ENCODE results near the gene FBF1. TPM values are rescaled to one million over a fixed set of nuclear protein-coding genes. Genes with fewer than 3 reads are reported as not detected.

Gene FBF1
- total and polyA plus RNA-seq, 2 of the 8 experiments (the other 6 are each of a cell fraction or from before 2014, with no cell fraction given): 8.1 to 13.1 TPM

DNA sequence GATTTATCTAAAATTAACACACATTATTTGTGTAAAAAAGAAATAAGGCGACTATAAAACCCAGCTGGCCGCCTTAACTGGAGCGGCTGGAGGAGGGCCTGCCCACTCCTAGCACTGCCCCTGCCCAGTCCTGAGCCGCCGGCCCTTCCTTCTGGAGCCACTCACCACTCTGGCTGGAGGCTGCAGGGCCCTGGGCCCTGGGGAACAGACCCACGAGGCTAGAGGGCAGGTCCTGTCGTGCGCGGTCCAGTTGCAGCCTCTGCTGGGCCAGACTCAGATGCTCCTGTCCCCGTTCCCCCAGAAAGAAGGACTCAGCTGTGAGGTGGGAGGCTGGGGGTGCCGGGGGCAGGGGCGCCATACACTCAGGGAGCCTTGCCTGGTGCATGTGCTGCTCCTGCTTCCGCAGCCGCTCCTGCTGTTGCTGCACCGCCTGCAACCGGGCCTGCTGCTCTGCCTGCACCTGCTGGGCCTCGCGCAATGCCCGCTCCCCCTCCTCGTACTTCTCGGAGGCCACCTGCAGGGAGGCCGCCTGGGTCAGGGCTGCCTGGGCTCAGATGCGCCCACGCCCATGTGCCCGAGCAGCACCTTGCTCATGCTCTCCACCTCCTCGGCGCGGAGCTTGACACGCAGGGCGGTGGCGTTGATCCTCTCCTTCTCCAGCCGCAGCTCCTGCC, 27.2 kb downstream of the FBF1 start:
- no peak overlapping the region for H3K4ac ChIP-seq (replicated peaks; ENCODE audit: insufficient read length, low read depth, low read length)
- H2BK5ac ChIP-seq (ENCODE audit: low read depth, low read length): no peak overlapping the region
- no peak overlapping the region for H3K4me2 ChIP-seq (ENCODE audit: insufficient read depth in 1 of 2, low read depth in 2 of 2, low read length in 2 of 2)
- no peaks in the 10 kb centered on the region; a peak in 2 of 7 replicates for H3K4me1 ChIP-seq (replicated peaks in 1 of 4; ENCODE audit: control insufficient read depth in 3 of 4, insufficient read depth in 4 of 4, low read length in 3 of 4)
- H2BK120ac ChIP-seq (replicated peaks; ENCODE audit: low read depth, low read length): no peak overlapping the region
- no peak overlapping the region for H2AK5ac ChIP-seq (ENCODE audit: low read depth, low read length)
- no peak overlapping the region for H3K23ac ChIP-seq (ENCODE audit: insufficient read length)
- H2BK20ac ChIP-seq (ENCODE audit: low read length): no peak overlapping the region
- H3K27me3 ChIP-seq (replicated peaks in 1 of 4; ENCODE audit: control insufficient read depth in 3 of 4, extremely low read depth in 1 of 4, insufficient read depth in 3 of 4, low read length in 3 of 4): no peaks in the 10 kb centered on the region
- no peaks in the 10 kb centered on the region for H3K79me2 ChIP-seq (ENCODE audit: control insufficient read depth in 1 of 2, insufficient read depth in 2 of 2, low read length in 2 of 2)
- no peak overlapping the region for H2AFZ ChIP-seq (ENCODE audit: low read length)
- no peak overlapping the region for H3K4me3 ChIP-seq (ENCODE audit: extremely low read depth in 1 of 4, insufficient read depth in 2 of 4, low read depth in 3 of 4, low read length in 4 of 4)
- no peak overlapping the region for H3K18ac ChIP-seq (ENCODE audit: extremely low read depth, low read length)
- no peak overlapping the region for H2BK12ac ChIP-seq (ENCODE audit: low read depth, low read length)
- no peak overlapping the region for H3K56ac ChIP-seq (replicated peaks; ENCODE audit: insufficient read length, low read depth, low read length)
- H3K23me2 ChIP-seq (ENCODE audit: low read depth, low read length): no peaks in the 10 kb centered on the region
- FAIRE-seq: no peak
- 92% methylated on average over 29 of the region's 32 CpGs; no CpG with 5 or more reads in 1 of the 2 experiments for WGBS, 2 experiments (ENCODE audit: extremely low coverage in 1 of 2, insufficient coverage in 1 of 2, insufficient read length in 1 of 2, insufficient replicate concordance in 2 of 2, low coverage in 1 of 2, low lambda C conversion rate in 2 of 2, missing lambda C conversion rate in 1 of 2)
- no peak overlapping the region for H3K27ac ChIP-seq (ENCODE audit: low read depth, low read length)
- ChIA-PET POLR2A (ENCODE audit: partially characterized antibody) (interaction anchor here (1.6 to 2.9 kb wide), 2 partner anchors 8 to 12 kb away, joined by 5 to 13 read pairs; partner anchors contain the start of gene MRPL38), CTCF (ENCODE audit: partially characterized antibody) (interaction anchor here (1.4 to 51.3 kb wide), 5 partner anchors 8 to 95 kb away, joined by 3 to 885 read pairs (median 9); partner anchors contain the start of genes CDK3 and MRPL38)
- H4K8ac ChIP-seq (ENCODE audit: extremely low read depth, insufficient read depth, low read length): no peak overlapping the region
- no peaks in the 10 kb centered on the region for H3K79me1 ChIP-seq (ENCODE audit: low read depth, low read length)
- H4K20me1 ChIP-seq (replicated peaks in 1 of 2; ENCODE audit: control insufficient read depth in 1 of 2, insufficient read depth in 2 of 2, low read length in 2 of 2): no peaks in the 10 kb centered on the region
- no peak overlapping the region for H3K14ac ChIP-seq (ENCODE audit: insufficient read length)
- H3K36me3 ChIP-seq (ENCODE audit: control insufficient read depth in 2 of 4, insufficient read depth in 4 of 4, low read length in 3 of 4): peaks cover 0 to 3% (median 0%) of the 10 kb centered on the region in 4 experiments; a peak in 1 of 8 replicates
- no peak for DNase-seq (ENCODE audit: low read depth in 1 of 2, low spot score in 2 of 2)
- H3K9me3 ChIP-seq (ENCODE audit: insufficient read depth in 2 of 2, low read depth in 1 of 2, low read length in 1 of 2): no peaks in the 10 kb centered on the region
- H3K9ac ChIP-seq (replicated peaks in 1 of 4; ENCODE audit: extremely low read depth in 1 of 4, low read depth in 3 of 4, low read length in 3 of 4): no peak overlapping the region
- no peak overlapping the region for H4K5ac ChIP-seq (ENCODE audit: insufficient read length, low read depth, low read length)
- no peak overlapping the region for H4K91ac ChIP-seq (replicated peaks; ENCODE audit: insufficient read length, low read length)
- no peak overlapping the region for H2BK15ac ChIP-seq (ENCODE audit: low read length)
- TF ChIP-seq KDM1A (IDR thresholded peaks at IDR 0.05; ENCODE audit: borderline replicate concordance, low read length) (no peak), BACH1 (IDR thresholded peaks at IDR 0.05; ENCODE audit: low read length) (no peak), BCL11A (IDR thresholded peaks at IDR 0.05; ENCODE audit: low read depth in 2 of 2, low read length in 2 of 2) (no peak), EP300 (IDR thresholded peaks at IDR 0.05; ENCODE audit: borderline replicate concordance in 1 of 2, low read depth in 2 of 2, low read length in 2 of 2) (no peak), RBBP5 (IDR thresholded peaks at IDR 0.05; ENCODE audit: borderline replicate concordance, low read depth, low read length) (no peak), CEBPB (IDR thresholded peaks at IDR 0.05; ENCODE audit: low read depth, low read length) (no peak), TBP (IDR thresholded peaks at IDR 0.05; ENCODE audit: low read depth, low read length) (no peak), NRF1 (IDR thresholded peaks at IDR 0.05; ENCODE audit: low read depth, low read length) (no peak), SIN3A (conservative IDR thresholded peaks at IDR 0.05 in 1 of 2, IDR thresholded peaks at IDR 0.05 in 1 of 2; ENCODE audit: low read depth in 1 of 2, low read length in 2 of 2) (no peak), FOSL1 (IDR thresholded peaks at IDR 0.05; ENCODE audit: insufficient read depth, low read depth, low read length) (no peak), KDM5A (IDR thresholded peaks at IDR 0.05; ENCODE audit: low read length) (no peak)
- TF ChIP-seq, protein P1, sequence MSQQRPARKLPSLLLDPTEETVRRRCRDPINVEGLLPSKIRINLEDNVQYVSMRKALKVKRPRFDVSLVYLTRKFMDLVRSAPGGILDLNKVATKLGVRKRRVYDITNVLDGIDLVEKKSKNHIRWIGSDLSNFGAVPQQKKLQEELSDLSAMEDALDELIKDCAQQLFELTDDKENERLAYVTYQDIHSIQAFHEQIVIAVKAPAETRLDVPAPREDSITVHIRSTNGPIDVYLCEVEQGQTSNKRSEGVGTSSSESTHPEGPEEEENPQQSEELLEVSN (IDR thresholded peaks at IDR 0.05): no peak
